Smooth muscle cell (in vitro differentiated cells): ENCODE measurements around the gene RNF6. TPM values are rescaled to one million over a fixed set of nuclear protein-coding genes. Genes with fewer than 3 reads are reported as not detected.

ENCODE experiments used
- DNase-seq: peaks from one replicate; lab custom pipeline; 2025; ENCODE audit not compliant: unreplicated experiment; lab: John Stamatoyannopoulos, UW
- H2AFZ ChIP-seq: fragments of 200-600 bp; sonication (generic); 2 replicates; pipeline ENCODE4 v1.6.0; 2016; ENCODE audit warnings: antibody characterized with exemption, low read depth, mild to moderate bottlenecking
- H3F3A ChIP-seq: fragments of 200-600 bp; sonication (generic); 2 replicates; pipeline ENCODE4 v1.6.0; 2017; ENCODE audit warnings: antibody characterized with exemption, low read depth
- H3K27ac ChIP-seq: fragments of 200-600 bp; sonication (generic); 2 replicates; pipeline ENCODE4 v1.5.1; 2016; ENCODE audit warnings: low read depth, mild to moderate bottlenecking
- H3K27me3 ChIP-seq: fragments of 200-600 bp; sonication (generic); 2 replicates; pipeline ENCODE4 v1.6.1; 2016; ENCODE audit warnings: low read depth, mild to moderate bottlenecking
- H3K36me3 ChIP-seq: fragments of 200-600 bp; sonication (generic); 2 replicates; pipeline ENCODE4 v1.5.1; 2016; ENCODE audit warnings: low read depth
- H3K4me1 ChIP-seq: fragments of 200-600 bp; sonication (generic); 2 replicates; pipeline ENCODE4 v1.5.1; 2016; ENCODE audit warnings: low read depth
- H3K4me2 ChIP-seq: fragments of 200-600 bp; sonication (generic); 2 replicates; pipeline ENCODE4 v1.6.0; 2016; ENCODE audit warnings: mild to moderate bottlenecking
- H3K4me3 ChIP-seq: fragments of 200-600 bp; sonication (generic); 2 replicates; pipeline ENCODE4 v1.5.1; 2016; ENCODE audit warnings: mild to moderate bottlenecking
- H3K79me2 ChIP-seq: fragments of 200-600 bp; sonication (generic); 2 replicates; pipeline ENCODE4 v1.6.0; 2016; ENCODE audit warnings: low read depth, mild to moderate bottlenecking
- H3K9ac ChIP-seq: fragments of 200-600 bp; sonication (generic); 2 replicates; pipeline ENCODE4 v1.6.0; 2016; ENCODE audit warnings: low read depth
- H3K9me3 ChIP-seq: fragments of 200-600 bp; sonication (generic); replicated peaks from 2 replicates; pipeline ENCODE4 v1.5.1; 2016; ENCODE audit warnings: low read depth
- H4K20me1 ChIP-seq: fragments of 200-600 bp; sonication (generic); 2 replicates; pipeline ENCODE4 v1.6.0; 2016; ENCODE audit warnings: low read depth
- CTCF ChIP-seq: fragments of 200-600 bp; sonication (generic); IDR thresholded peaks from 2 replicates; pipeline ENCODE4 v1.5.1; 2017; ENCODE audit warnings: borderline replicate concordance, mild to moderate bottlenecking, antibody characterized with exemption; ENCODE audit not compliant: insufficient read depth, poor library complexity, severe bottlenecking
- WGBS: methylation state at CpG from one replicate; pipeline ENCODE4 v1.1.7; 2016; ENCODE audit warnings: low lambda C conversion rate; 5-methylcytosine and 5-hydroxymethylcytosine counted together
- polyA plus RNA-seq: library from polyadenylated mRNA; unstranded; fragments of >200 nt; fragmentation: Nextera tagmentation; extraction: Ambion mirVana; gene quantifications from 2 replicates; pipeline ENCODE4 v1.2.1, GENCODE V29; 2016
- total RNA-seq: library from RNA; depleted of rRNA; stranded (reverse); fragments of >200 nt; gene quantifications from 2 replicates; pipeline ENCODE4 v1.2.3, GENCODE V29; 2014

The RNF6 gene
- total and polyA plus RNA-seq, 2 experiments from 2014 or later, result 27.8 to 47.3 TPM

- Histone ChIP-seq H3K9ac (no peak overlapping the region), H3K27ac (no peak overlapping the region), H3K27me3 (no peaks in the 10 kb centered on the region), H3K79me2 (peaks cover 3% of the 10 kb centered on the region), H3K4me1 (no peaks in the 10 kb centered on the region), H3K4me2 (no peak overlapping the region), H4K20me1 (no peaks in the 10 kb centered on the region), H3K9me3 (no peaks in the 10 kb centered on the region), H3K36me3 (no peaks in the 10 kb centered on the region), H3K4me3 (no peak overlapping the region), H3F3A (no peaks in the 10 kb centered on the region), H2AFZ (no peak overlapping the region)
- TF ChIP-seq CTCF, result no peak
- DNase-seq, result no peak
These were observed 27.4 kb upstream of the RNF6 start for GRCh38 chr13:26249551-26249950.

- DNase-seq, result no peak
- no peak overlapping the region for H3K27ac ChIP-seq
- no peak overlapping the region for H3K4me2 ChIP-seq
These were observed 25.5 kb upstream of the RNF6 start for GRCh38 chr13:26247608-26248007.

GRCh38 chr13:26247011-26247410 is 24.9 kb upstream of the RNF6 start:
- no peaks in the 10 kb centered on the region for H4K20me1 ChIP-seq
- no peak overlapping the region for H3K4me3 ChIP-seq
- no peaks in the 10 kb centered on the region for H3K9me3 ChIP-seq
- H2AFZ ChIP-seq, result peak overlapping the region; percentile 13
- H3K4me1 ChIP-seq, result no peaks in the 10 kb centered on the region
- no peaks in the 10 kb centered on the region for H3K79me2 ChIP-seq
- H3K4me2 ChIP-seq, result no peak overlapping the region
- no peaks in the 10 kb centered on the region for H3K27me3 ChIP-seq
- no peak overlapping the region for H3K9ac ChIP-seq
- WGBS, result 84% methylated on average over 2 of the region's 2 CpGs
- no peak overlapping the region for H3K27ac ChIP-seq
- TF ChIP-seq CTCF, result no peak
- H3F3A ChIP-seq, result no peaks in the 10 kb centered on the region
- DNase-seq, result no peak
- H3K36me3 ChIP-seq, result no peaks in the 10 kb centered on the region

More at GRCh38 chr13:26247608-26248007, 25.5 kb upstream of the RNF6 start:
- Histone ChIP-seq H3K79me2 (no peaks in the 10 kb centered on the region), H3K27me3 (no peaks in the 10 kb centered on the region), H2AFZ (peak overlapping the region; percentile 13), H3F3A (no peaks in the 10 kb centered on the region), H3K9me3 (no peaks in the 10 kb centered on the region), H4K20me1 (no peaks in the 10 kb centered on the region), H3K4me1 (no peaks in the 10 kb centered on the region), H3K4me3 (no peak overlapping the region), H3K9ac (no peak overlapping the region), H3K36me3 (no peaks in the 10 kb centered on the region)
- TF ChIP-seq CTCF, result no peak
- WGBS, result 16% methylated on average over 3 of the region's 3 CpGs

DNA sequence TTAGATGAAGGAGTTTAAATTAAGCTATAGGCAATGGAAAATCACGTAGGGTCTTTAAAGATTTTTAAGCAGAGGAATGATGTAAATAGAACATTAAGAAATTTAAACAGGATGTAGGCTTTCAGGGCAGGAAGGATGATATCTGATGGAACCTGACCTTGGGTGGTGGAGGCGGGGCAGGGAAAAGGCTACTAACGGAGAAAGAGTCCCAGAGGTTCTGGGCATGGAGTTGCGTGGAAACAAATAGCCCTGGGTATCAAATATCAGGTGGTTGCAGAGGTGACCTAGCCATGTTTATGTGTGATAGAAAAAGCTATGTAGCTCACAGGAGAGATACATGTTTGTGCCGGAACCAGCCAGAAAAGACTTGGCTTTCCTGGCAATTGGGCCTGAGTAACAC is 24.0 kb upstream of the RNF6 start:
- Histone ChIP-seq H3K36me3 (no peaks in the 10 kb centered on the region), H3K4me2 (no peak overlapping the region), H2AFZ (no peak overlapping the region), H3K4me3 (no peak overlapping the region), H3K79me2 (no peaks in the 10 kb centered on the region), H3K9ac (no peak overlapping the region), H3F3A (no peaks in the 10 kb centered on the region), H3K9me3 (no peaks in the 10 kb centered on the region), H3K4me1 (no peaks in the 10 kb centered on the region), H4K20me1 (no peaks in the 10 kb centered on the region), H3K27ac (no peak overlapping the region), H3K27me3 (no peaks in the 10 kb centered on the region)
- no peak for TF ChIP-seq CTCF
- WGBS, result 87% methylated on average over 5 of the region's 5 CpGs
- DNase-seq, result no peak
